Renal pelvis (tissue), 4 donors: ENCODE results near the gene CALCR. TPM values are rescaled to one million over a fixed set of nuclear protein-coding genes. Genes with fewer than 3 reads are reported as not detected.
"Not testable (repeated sequence)": the region's sequence is repeated elsewhere in the genome, so short reads cannot be mapped to it uniquely, and the experiment has no call there.

Experiments used
- DNase-seq: peaks from one replicate; pipeline ENCODE4 v3.0.0-alpha.2; 2013
- polyA plus RNA-seq, 3 donors: library from polyadenylated mRNA; unstranded; fragments of 120-200 nt; gene quantifications; one replicate each; pipeline ENCODE4 v1.2.1, GENCODE V29; 2013; ENCODE audit not compliant: insufficient read length in 3 of 3

The CALCR gene
- polyA plus RNA-seq, 3 donors, result 0.78 to 0.92 (median 0.88) TPM

- no peak for DNase-seq
Measured at GRCh38 chr7:93562936-93563335, 11.6 kb downstream of the CALCR start.

- no peak for DNase-seq
Measured at GRCh38 chr7:93562106-93562505, 12.4 kb downstream of the CALCR start.

GRCh38 chr7:93559639-93560491, 14.7 kb downstream of the CALCR start:
- no peak for DNase-seq

GRCh38 chr7:93558705-93559614, 15.6 kb downstream of the CALCR start:
- DNase-seq, result no peak

- DNase-seq, result no peak
Measured at GRCh38 chr7:93551931-93552330, 22.6 kb downstream of the CALCR start.

GRCh38 chr7:93551063-93551895, 23.2 kb downstream of the CALCR start:
- DNase-seq, result peak; percentile 27

- DNase-seq, result no peak
Measured at GRCh38 chr7:93547716-93548115, 26.8 kb downstream of the CALCR start.

GRCh38 chr7:93544691-93545090, 29.8 kb downstream of the CALCR start:
- DNase-seq, result no peak

- no peak for DNase-seq
Measured at GRCh38 chr7:93538061-93538460, 36.5 kb downstream of the CALCR start.

GRCh38 chr7:93535616-93536015, 38.9 kb downstream of the CALCR start:
- no peak for DNase-seq

GRCh38 chr7:93530701-93531100, 43.8 kb downstream of the CALCR start:
- DNase-seq, result no peak

- no peak for DNase-seq
Measured at GRCh38 chr7:93516834-93517233, 57.7 kb downstream of the CALCR start.

- DNase-seq, result no peak
Measured at GRCh38 chr7:93515144-93515543, 59.4 kb downstream of the CALCR start.

GRCh38 chr7:93509303-93509702, 65.2 kb downstream of the CALCR start:
- DNase-seq, result no peak

GRCh38 chr7:93503088-93503487, 71.4 kb downstream of the CALCR start:
- DNase-seq, result no peak

- DNase-seq, result not testable (repeated sequence)
Measured at GRCh38 chr7:93491860-93492259, 82.7 kb downstream of the CALCR start.

GRCh38 chr7:93476491-93477344, 97.8 kb downstream of the CALCR start:
- DNase-seq, result no peak

GRCh38 chr7:93475811-93476210, 98.7 kb downstream of the CALCR start:
- DNase-seq, result no peak

GRCh38 chr7:93471456-93471855, 103.1 kb downstream of the CALCR start:
- no peak for DNase-seq

- DNase-seq, result no peak
Measured at GRCh38 chr7:93463764-93464163, 110.8 kb downstream of the CALCR start.

GRCh38 chr7:93461350-93461749, 113.2 kb downstream of the CALCR start:
- DNase-seq, result no peak
